Coronary artery (tissue), 2 donors: Measurements from ENCODE around the gene SOWAHD.

Experiments
- DNase-seq: peaks from one replicate; pipeline ENCODE4 v3.0.0-alpha.2; 2017; ENCODE audit warnings: low spot score
- H3K27ac ChIP-seq, 2 donors: fragments of 200-600 bp; sonication (generic); one replicate each; pipeline ENCODE4 v1.5.1; 2016 to 2019
- H3K4me3 ChIP-seq: fragments of 200-600 bp; sonication (generic); 2 replicates; pipeline ENCODE4 v1.5.1; 2016; ENCODE audit warnings: mild to moderate bottlenecking, moderate library complexity
- TF ChIP-seq, protein P1 (sequence below): fragments of 200-600 bp; sonication (generic); IDR thresholded peaks from one replicate; pipeline ENCODE4 v1.5.1; 2019; ENCODE audit warnings: antibody characterized with exemption

The SOWAHD gene

DNA sequence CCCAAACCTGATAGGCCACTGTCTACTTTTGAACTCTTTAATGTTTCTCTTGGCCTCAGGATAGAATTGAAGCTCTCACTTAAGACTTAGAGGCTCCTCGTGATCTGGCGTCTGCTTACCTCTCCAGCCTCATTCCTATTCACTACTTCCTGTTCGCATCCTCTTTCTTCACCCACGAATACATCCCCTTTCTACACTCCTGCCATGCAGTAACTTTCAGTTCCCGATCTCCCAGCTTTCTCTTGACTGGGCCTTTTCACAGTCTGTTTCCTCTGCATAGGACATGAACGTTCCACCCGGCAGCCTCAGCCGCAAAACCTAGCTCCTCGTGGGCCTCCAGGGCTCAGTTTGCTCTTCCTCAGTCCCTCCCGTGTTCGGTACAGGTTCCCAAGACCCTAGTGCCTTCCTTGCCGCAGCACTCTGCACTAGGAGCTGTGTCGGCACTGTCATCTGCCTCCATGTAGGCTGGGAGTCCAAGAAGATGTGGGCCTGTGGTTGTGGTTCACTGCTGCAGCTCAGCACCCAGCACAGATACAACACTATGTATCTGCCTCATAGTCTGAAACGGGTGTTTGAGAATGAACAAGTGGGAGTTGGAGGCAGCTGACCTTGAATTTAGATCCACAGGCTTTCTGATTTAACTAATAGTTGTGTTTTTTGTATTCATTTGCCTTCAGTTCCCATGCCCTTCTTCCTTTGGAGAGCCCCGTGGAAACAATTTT, 17.3 kb downstream of the SOWAHD start:
- no peak overlapping the region for H3K4me3 ChIP-seq
- TF ChIP-seq, protein P1, sequence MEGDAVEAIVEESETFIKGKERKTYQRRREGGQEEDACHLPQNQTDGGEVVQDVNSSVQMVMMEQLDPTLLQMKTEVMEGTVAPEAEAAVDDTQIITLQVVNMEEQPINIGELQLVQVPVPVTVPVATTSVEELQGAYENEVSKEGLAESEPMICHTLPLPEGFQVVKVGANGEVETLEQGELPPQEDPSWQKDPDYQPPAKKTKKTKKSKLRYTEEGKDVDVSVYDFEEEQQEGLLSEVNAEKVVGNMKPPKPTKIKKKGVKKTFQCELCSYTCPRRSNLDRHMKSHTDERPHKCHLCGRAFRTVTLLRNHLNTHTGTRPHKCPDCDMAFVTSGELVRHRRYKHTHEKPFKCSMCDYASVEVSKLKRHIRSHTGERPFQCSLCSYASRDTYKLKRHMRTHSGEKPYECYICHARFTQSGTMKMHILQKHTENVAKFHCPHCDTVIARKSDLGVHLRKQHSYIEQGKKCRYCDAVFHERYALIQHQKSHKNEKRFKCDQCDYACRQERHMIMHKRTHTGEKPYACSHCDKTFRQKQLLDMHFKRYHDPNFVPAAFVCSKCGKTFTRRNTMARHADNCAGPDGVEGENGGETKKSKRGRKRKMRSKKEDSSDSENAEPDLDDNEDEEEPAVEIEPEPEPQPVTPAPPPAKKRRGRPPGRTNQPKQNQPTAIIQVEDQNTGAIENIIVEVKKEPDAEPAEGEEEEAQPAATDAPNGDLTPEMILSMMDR, result no peak
- peak overlapping the region in 1 of 2 donors; percentile 35 for H3K27ac ChIP-seq
- DNase-seq, result no peak

DNA sequence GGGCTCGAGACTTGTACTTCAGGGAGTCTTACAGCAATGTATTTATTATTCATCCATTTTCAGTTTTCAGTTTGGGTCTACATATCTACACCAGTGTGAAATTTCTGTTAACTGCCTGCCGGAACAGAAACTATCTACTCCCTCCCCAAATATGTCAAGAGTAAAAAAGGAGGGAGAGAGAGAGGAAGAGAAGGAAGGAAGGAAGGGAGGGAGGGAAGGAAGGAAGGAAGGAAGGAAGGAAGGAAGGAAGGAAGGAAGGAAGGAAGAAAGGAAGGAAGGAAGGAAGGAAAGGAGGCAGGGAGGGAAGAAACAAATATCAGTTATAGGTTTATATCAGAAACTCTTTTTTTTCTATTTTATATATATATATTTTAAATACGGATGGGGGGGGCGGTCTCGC, 20.4 kb downstream of the SOWAHD start:
- TF ChIP-seq, protein P1, result no peak
- Histone ChIP-seq H3K27ac (no peak overlapping the region), H3K4me3 (no peak overlapping the region)
- DNase-seq, result no peak

DNA sequence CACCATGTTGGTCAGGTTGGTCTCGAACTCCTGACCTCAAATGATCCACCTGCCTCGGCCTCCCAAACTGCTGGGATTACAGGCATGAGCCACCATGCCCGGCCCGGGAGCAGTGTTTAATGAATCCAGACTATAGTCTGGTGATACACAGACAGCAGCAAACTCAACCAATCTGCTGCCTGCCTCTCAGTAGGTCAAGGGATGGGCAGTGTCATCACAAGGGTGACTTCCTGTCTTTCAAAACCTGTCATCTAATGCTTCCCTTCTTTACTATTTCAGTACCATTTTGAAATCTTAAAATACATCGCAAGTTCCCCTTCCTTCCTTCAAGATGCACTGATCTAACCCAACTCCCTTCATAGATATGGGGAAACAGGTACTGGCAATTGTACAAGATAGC, 24.6 kb downstream of the SOWAHD start:
- TF ChIP-seq, protein P1, result no peak
- Histone ChIP-seq H3K4me3 (no peak overlapping the region), H3K27ac (no peak overlapping the region)
- no peak for DNase-seq

DNA sequence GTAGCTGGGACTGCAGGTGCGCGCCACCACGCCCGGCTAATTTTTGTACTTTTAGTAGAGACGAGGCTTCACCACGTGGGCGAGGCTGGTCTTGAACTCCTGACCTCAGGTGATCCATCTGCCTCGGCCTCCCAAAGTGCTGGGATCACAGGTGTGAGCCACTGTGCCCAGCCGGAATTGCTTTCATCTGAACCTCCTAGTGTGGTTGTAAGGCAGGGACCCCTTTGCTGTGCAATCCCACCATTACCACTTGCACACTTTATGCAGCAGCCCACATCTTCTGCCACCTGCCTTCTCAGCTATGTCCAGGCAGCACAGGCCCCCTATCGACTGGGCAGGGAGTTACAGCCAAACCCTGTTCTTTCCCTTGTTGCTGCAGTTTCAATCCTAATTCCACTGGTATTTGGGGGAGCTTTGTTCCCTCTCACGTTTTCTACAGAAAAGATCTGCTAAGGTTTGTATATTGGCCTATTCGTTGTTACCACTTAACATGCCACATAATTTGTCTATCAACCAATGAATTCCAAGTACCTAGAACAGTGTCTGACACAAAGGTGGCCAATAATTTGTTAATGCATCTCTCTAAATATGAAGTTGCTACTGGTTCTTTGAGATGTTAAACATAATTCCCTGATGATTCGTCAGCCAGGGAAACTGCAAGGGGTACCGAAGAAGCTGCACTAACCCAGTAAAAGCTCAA, 26.5 kb downstream of the SOWAHD start:
- TF ChIP-seq, protein P1, result no peak
- no peak for DNase-seq
- H3K4me3 ChIP-seq, result no peak overlapping the region
- H3K27ac ChIP-seq, result no peak overlapping the region

DNA sequence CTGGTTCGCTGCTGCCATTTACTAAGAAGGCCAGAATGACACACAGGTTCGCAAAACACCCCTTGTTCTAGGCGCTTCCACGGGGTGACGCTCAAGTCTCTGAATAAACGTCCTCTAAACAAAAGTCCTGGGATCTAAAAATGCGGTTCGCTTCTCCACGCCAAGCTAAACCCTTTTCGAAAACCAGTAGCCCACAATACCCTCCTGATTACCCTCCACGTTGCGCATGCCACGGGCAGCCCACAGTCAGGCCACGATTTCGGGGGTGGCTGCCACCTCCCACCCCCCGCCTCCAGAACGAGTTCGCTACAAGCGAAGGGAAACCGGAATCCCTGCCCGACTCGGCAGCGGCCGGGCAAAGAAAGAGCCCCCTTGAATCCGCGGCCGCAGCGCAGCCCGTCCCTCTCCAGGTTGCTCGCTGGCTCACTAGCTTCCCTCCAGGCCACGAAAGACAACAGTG, 32.6 kb downstream of the SOWAHD start:
- no peak for DNase-seq
- peak overlapping the region; percentile 80 for H3K4me3 ChIP-seq
- H3K27ac ChIP-seq, result peak overlapping the region; percentile 78 to 93
- TF ChIP-seq, protein P1, result no peak

DNA sequence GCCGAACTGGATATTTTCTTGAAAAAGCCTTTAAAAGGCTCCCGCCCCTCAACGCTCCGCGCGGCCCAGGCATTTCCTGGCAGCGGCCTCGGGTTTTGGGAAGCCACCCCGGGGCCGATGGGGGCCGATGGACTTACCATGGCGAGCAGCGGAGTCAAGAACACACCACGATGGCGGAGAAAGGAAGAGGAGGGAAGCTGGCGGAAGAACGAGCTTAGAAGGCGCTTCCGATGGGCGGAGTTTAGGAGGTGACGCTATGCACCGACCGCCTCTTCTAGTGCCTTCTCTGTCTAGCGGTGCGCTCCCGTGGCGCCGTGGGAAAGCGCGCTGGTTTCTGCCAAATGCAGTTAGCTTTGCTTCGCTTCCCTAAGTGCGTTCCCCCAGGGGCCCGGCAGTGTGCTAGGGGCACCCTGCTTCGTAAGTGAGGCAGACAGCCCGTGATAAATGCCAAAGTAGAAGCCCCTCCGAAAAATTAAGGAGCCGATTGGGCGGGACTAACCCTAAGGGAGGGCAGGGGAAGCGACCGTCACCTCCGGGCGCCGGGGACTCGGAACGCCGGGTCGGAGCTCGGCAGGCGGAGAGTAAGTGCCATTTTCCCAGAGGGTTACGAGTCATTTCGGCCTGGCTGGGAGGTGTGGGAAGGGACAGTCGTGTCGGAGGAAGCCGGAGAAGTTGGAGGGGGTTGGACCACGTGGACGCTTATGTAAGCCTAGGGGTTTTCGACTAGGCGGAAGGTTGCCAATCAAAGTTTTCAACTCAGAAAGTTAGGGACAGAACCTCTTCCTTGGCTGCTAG, 33.2 kb downstream of the SOWAHD start, which contains the start of gene RPL39:
RPL39 (minus strand) TSS at position 194 of the 795 bp plus-strand sequence; CDS start at position 140, 54 bp downstream.
- peak within 1 kb of the TSS; percentile 80 for H3K4me3 ChIP-seq
- peak within 1 kb of the TSS; percentile 78 to 93 for H3K27ac ChIP-seq
- peak; percentile 87 for DNase-seq
- TF ChIP-seq, protein P1, result no peak
